Measurements from ENCODE around the gene PTPRM.

GRCh38 chr18:7844418-7844817 lies 277.3 kb downstream of the PTPRM start:
- no peak for TF ChIP-seq CTCF (IDR thresholded peaks at IDR 0.05 in 2 of 3, conservative IDR thresholded peaks at IDR 0.05 in 1 of 3; ENCODE audit: borderline replicate concordance in 1 of 3, insufficient read depth in 1 of 3, low read depth in 2 of 3, low read length in 2 of 3)
- TF ChIP-seq JUND (IDR thresholded peaks at IDR 0.05) = no peak
- TF ChIP-seq ZBTB33 (IDR thresholded peaks at IDR 0.05; ENCODE audit: extremely low read depth, insufficient replicate concordance, low read length) = no peak

Measured in HCT116 (cell line).